Caco-2 (cell line): ENCODE data around the gene CHCHD6. TPM values are rescaled to one million over a fixed set of nuclear protein-coding genes. Genes with fewer than 3 reads are reported as not detected.

Source experiments
- BruUV-seq: library from RNA; stranded (reverse); fragments of 400-500 nt; replicated peaks from 2 replicates; lab custom pipeline; 2021; lab: Mats Ljungman, UMichigan
- CTCF ChIA-PET: fragments of 300-600 bp; sonication (Branson Sonifier 250); formaldehyde crosslinking; loops from one replicate; lab custom pipeline; 2022; ENCODE audit warnings: antibody characterized with exemption; lab: Charles Lee
- POLR2A ChIA-PET: fragments of 300-600 bp; sonication (Branson Sonifier 250); formaldehyde crosslinking; loops from one replicate; lab custom pipeline; 2022; ENCODE audit warnings: antibody characterized with exemption; lab: Charles Lee
- DNase-seq, 2 experiments: peaks; one replicate each; pipeline versions ENCODE4 v3.0.0 to v3.0.0-alpha.2; 2020 to 2022
- H3K27me3 ChIP-seq: replicated peaks from 2 replicates; pipeline ENCODE4 v1.6.0; 2011; ENCODE audit warnings: low read length; ENCODE audit not compliant: control insufficient read depth, insufficient read depth
- H3K36me3 ChIP-seq: 2 replicates; pipeline ENCODE4 v1.5.1; 2011; ENCODE audit warnings: low read length; ENCODE audit not compliant: control insufficient read depth, insufficient read depth
- H3K4me1 ChIP-seq: fragments of 250-450 bp; sonication (Bioruptor Pico); 2 replicates; pipeline ENCODE4 v1.5.1; 2020; ENCODE audit warnings: mild to moderate bottlenecking
- H3K4me3 ChIP-seq: 2 replicates; pipeline ENCODE4 v1.5.1; 2011; ENCODE audit warnings: low read depth, mild to moderate bottlenecking, control low read depth, low read length
- H3K9me3 ChIP-seq: fragments of 250-450 bp; sonication (Bioruptor Pico); 2 replicates; pipeline ENCODE4 v1.5.1; 2020; ENCODE audit warnings: mild to moderate bottlenecking, moderate library complexity
- H3K27ac Mint-ChIP-seq: one replicate; pipeline ENCODE4 v1.8.0; 2022; ENCODE audit warnings: mixed read lengths; ENCODE audit not compliant: unreplicated experiment
- H3K27me3 Mint-ChIP-seq: one replicate; pipeline ENCODE4 v1.8.0; 2022; ENCODE audit warnings: mixed read lengths; ENCODE audit not compliant: insufficient read depth, unreplicated experiment
- H3K36me3 Mint-ChIP-seq: one replicate; pipeline ENCODE4 v1.8.0; 2022; ENCODE audit warnings: mild to moderate bottlenecking, mixed read lengths; ENCODE audit not compliant: insufficient read depth, unreplicated experiment
- H3K4me1 Mint-ChIP-seq: one replicate; pipeline ENCODE4 v1.8.0; 2022; ENCODE audit warnings: low read depth, mixed read lengths; ENCODE audit not compliant: unreplicated experiment
- H3K4me3 Mint-ChIP-seq: one replicate; pipeline ENCODE4 v1.8.0; 2022; ENCODE audit warnings: mild to moderate bottlenecking, moderate library complexity, mixed read lengths; ENCODE audit not compliant: unreplicated experiment
- H3K9me3 Mint-ChIP-seq: one replicate; pipeline ENCODE4 v1.8.0; 2022; ENCODE audit warnings: mixed read lengths; ENCODE audit not compliant: unreplicated experiment
- CTCF ChIP-seq, 2 experiments: fragments of 200-600 bp in 1 of 2; IDR thresholded peaks; 1 replicate in 1 of 2; 2 replicates in 1 of 2; pipeline versions ENCODE4 v1.5.1 to v1.8.0; 2011 to 2022; ENCODE audit warnings: antibody characterized with exemption in 1 of 2, control low read depth in 1 of 2, inconsistent platforms in 1 of 2, low read depth in 1 of 2, low read length in 1 of 2, mild to moderate bottlenecking in 1 of 2, moderate library complexity in 1 of 2; ENCODE audit not compliant: insufficient read depth in 1 of 2, severe bottlenecking in 1 of 2, unreplicated experiment in 1 of 2
- intact Hi-C: fragments of 100-400 bp; cut with micrococcal nuclease; formaldehyde crosslinking; loops from one replicate; pipeline ENCODE4 v1.10.0; 2022; ENCODE audit not compliant: unreplicated experiment
- total RNA-seq: library from RNA; stranded (reverse); gene quantifications from 2 replicates; pipeline ENCODE4 v1.2.3, GENCODE V29; 2022

The CHCHD6 gene
- total RNA-seq, 1 experiment from 2014 or later, result 49.5 TPM

GRCh38 chr3:126854666-126855065 is 150.6 kb downstream of the CHCHD6 start:
- peaks cover 44% of the 10 kb centered on the region for H3K4me1 ChIP-seq
- no peak overlapping the region for H3K27ac Mint-ChIP-seq
- H3K36me3 Mint-ChIP-seq, result peaks cover 27% of the 10 kb centered on the region
- no TSS peak for BruUV-seq
- no peak for TF ChIP-seq CTCF (IDR thresholded peaks at IDR 0.05; ENCODE audit: insufficient read depth in 1 of 2, low read depth in 1 of 2, low read length in 1 of 2, severe bottlenecking in 1 of 2, unreplicated experiment in 1 of 2)
- H3K27me3 Mint-ChIP-seq, result no peaks in the 10 kb centered on the region
- POLR2A ChIA-PET, result no interaction called here
- H3K4me1 Mint-ChIP-seq, result peaks cover 36% of the 10 kb centered on the region
- no peak for DNase-seq
- intact Hi-C loops, result loop anchor here (5.0 kb wide), 1 partner anchor 128 kb away; the partner anchor contains the start of gene PLXNA1
- CTCF ChIA-PET, result no interaction called here
- H3K9me3 ChIP-seq, result no peaks in the 10 kb centered on the region
- H3K36me3 ChIP-seq, result no peaks in the 10 kb centered on the region
- H3K9me3 Mint-ChIP-seq, result no peaks in the 10 kb centered on the region
- H3K4me3 Mint-ChIP-seq, result no peak overlapping the region
- H3K4me3 ChIP-seq, result no peak overlapping the region
- no peaks in the 10 kb centered on the region for H3K27me3 ChIP-seq

GRCh38 chr3:126855374-126855773 is 151.3 kb downstream of the CHCHD6 start:
- intact Hi-C loops, result no loop called here
- POLR2A ChIA-PET, result no interaction called here
- no peaks in the 10 kb centered on the region for H3K9me3 ChIP-seq

GRCh38 chr3:126857928-126858327 is 153.9 kb downstream of the CHCHD6 start:
- no peaks in the 10 kb centered on the region for H3K9me3 ChIP-seq
- H3K36me3 ChIP-seq, result no peaks in the 10 kb centered on the region
- H3K4me1 ChIP-seq, result peaks cover 13% of the 10 kb centered on the region
- no peaks in the 10 kb centered on the region for H3K27me3 ChIP-seq
- H3K36me3 Mint-ChIP-seq, result peaks cover 12% of the 10 kb centered on the region
- H3K27me3 Mint-ChIP-seq, result no peaks in the 10 kb centered on the region
- DNase-seq, result no peak
- no peaks in the 10 kb centered on the region for H3K9me3 Mint-ChIP-seq
- POLR2A ChIA-PET, result no interaction called here
- CTCF ChIA-PET, result no interaction called here
- BruUV-seq, result no TSS peak
- intact Hi-C loops, result no loop called here
- H3K4me1 Mint-ChIP-seq, result peaks cover 13% of the 10 kb centered on the region
- no peak overlapping the region for H3K4me3 ChIP-seq
- TF ChIP-seq CTCF (IDR thresholded peaks at IDR 0.05; ENCODE audit: insufficient read depth in 1 of 2, low read depth in 1 of 2, low read length in 1 of 2, severe bottlenecking in 1 of 2, unreplicated experiment in 1 of 2), result no peak
- H3K4me3 Mint-ChIP-seq, result no peak overlapping the region
- H3K27ac Mint-ChIP-seq, result no peak overlapping the region

More at GRCh38 chr3:126855374-126855773, 151.3 kb downstream of the CHCHD6 start:
- Mint-ChIP-seq H3K36me3 (peaks cover 22% of the 10 kb centered on the region), H3K27me3 (no peaks in the 10 kb centered on the region), H3K4me1 (peaks cover 28% of the 10 kb centered on the region), H3K9me3 (no peaks in the 10 kb centered on the region), H3K27ac (no peak overlapping the region), H3K4me3 (no peak overlapping the region)
- no peak for TF ChIP-seq CTCF (IDR thresholded peaks at IDR 0.05; ENCODE audit: insufficient read depth in 1 of 2, low read depth in 1 of 2, low read length in 1 of 2, severe bottlenecking in 1 of 2, unreplicated experiment in 1 of 2)
- CTCF ChIA-PET, result no interaction called here
- no TSS peak for BruUV-seq
- H3K4me1 ChIP-seq, result peaks cover 37% of the 10 kb centered on the region
- H3K4me3 ChIP-seq, result no peak overlapping the region
- no peaks in the 10 kb centered on the region for H3K27me3 ChIP-seq
- no peaks in the 10 kb centered on the region for H3K36me3 ChIP-seq
- no peak for DNase-seq
